IPS-11a (cell line): ENCODE data around the gene ABHD15.

Source experiments
- H3K4me3 ChIP-seq: one replicate; pipeline ENCODE4 v1.5.1; 2013; ENCODE audit warnings: low read depth, low read length, control low read depth

Gene ABHD15

GRCh38 chr17:29595107-29595942 lies 28.5 kb upstream of the ABHD15 start:
- H3K4me3 ChIP-seq = no peak overlapping the region

GRCh38 chr17:29594519-29595090 lies 27.8 kb upstream of the ABHD15 start:
- no peak overlapping the region for H3K4me3 ChIP-seq

GRCh38 chr17:29593591-29594518 lies 27.0 kb upstream of the ABHD15 start:
- peak overlapping the region; percentile 57 for H3K4me3 ChIP-seq

- H3K4me3 ChIP-seq = peak within 1 kb of the TSS; percentile 67
Observed at GRCh38 chr17:29592850-29593551, 26.2 kb upstream of the ABHD15 start, which contains the start of gene ANKRD13B. TSS of gene ANKRD13B (plus strand) at chr17:29593132. CDS start at chr17:29593622, 490 bp downstream.

- H3K4me3 ChIP-seq = peak overlapping the region; percentile 67
Observed at GRCh38 chr17:29591737-29592608, 25.1 kb upstream of the ABHD15 start.

GRCh38 chr17:29591146-29591736 lies 24.4 kb upstream of the ABHD15 start:
- H3K4me3 ChIP-seq = peak overlapping the region; percentile 67

- peak overlapping the region; percentile 67 for H3K4me3 ChIP-seq
Observed at GRCh38 chr17:29590411-29591145, 23.7 kb upstream of the ABHD15 start.

- peak within 1 kb of the TSS; percentile 65 for H3K4me3 ChIP-seq
Observed at GRCh38 chr17:29589524-29590410, 22.9 kb upstream of the ABHD15 start, which contains the start of gene GIT1. TSS of gene GIT1 (minus strand) at chr17:29589648. CDS start at chr17:29589378, 270 bp downstream.

GRCh38 chr17:29588562-29589411 lies 21.9 kb upstream of the ABHD15 start:
- peak overlapping the region; percentile 65 for H3K4me3 ChIP-seq

- peak overlapping the region; percentile 65 for H3K4me3 ChIP-seq
Observed at GRCh38 chr17:29588017-29588561, 21.3 kb upstream of the ABHD15 start.

GRCh38 chr17:29587591-29587990 lies 20.8 kb upstream of the ABHD15 start:
- H3K4me3 ChIP-seq = no peak overlapping the region

- no peak overlapping the region for H3K4me3 ChIP-seq
Observed at GRCh38 chr17:29586676-29587469, 20.0 kb upstream of the ABHD15 start.

- no peak overlapping the region for H3K4me3 ChIP-seq
Observed at GRCh38 chr17:29585080-29585751, 18.4 kb upstream of the ABHD15 start.

GRCh38 chr17:29584452-29585079 lies 17.7 kb upstream of the ABHD15 start:
- no peak overlapping the region for H3K4me3 ChIP-seq
